Activated CD8-positive, alpha-beta memory T cell treated with anti-CD3 and anti-CD28 coated beads for 1 hour (primary cell): ENCODE data around the gene PRKCD.

Experiments
- DNase-seq, 2 donors: peaks; one replicate each; pipeline ENCODE4 v3.0.0-alpha.2; 2020; ENCODE audit warnings: low read depth in 1 of 2; ENCODE audit errors: extremely low read depth in 1 of 2

PRKCD gene

DNA sequence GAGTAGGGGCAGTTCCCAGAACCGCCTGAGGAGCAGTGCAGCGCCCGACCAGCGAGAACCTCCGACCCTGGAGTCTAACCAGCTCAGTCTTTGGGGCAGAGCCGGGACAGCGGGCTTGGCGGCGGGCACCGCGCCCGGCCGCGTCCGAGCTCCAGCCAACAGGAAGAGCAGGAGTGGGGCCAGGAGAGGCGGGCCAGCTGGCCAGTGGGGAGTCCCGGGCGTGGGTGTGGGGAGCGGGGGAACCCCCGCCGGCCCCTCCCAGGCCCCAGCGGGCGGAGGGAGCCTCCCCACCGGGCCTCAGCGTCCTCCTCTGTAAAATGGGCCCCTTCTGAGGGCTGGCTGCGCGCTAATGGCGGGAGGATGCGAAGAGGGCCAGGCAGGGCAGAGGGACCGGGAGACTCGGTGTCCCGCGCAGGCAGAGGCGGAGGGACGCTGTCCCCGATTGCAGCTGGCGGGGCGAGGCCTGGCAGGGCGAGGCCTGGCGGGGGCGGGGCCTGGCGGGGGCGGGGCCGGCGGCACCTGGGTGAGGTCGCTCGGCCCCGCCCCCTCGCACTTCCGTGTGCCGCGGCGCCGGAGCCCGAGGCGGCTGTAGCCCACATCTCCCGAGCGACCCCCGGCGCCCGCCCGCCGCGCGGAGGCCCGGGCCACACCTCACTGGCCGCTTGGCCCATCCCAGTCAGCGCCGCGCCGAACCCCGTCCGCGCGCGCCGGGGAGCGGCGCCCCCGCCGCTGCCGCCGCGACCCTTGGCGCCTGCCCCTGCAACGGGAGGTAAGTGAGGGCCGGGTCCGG lies at the start of gene PRKCD:
TSS of gene PRKCD (plus strand) at position 550 of the 790 bp plus-strand sequence. CDS start 17,214 bp downstream, outside the sequence.
- peak; percentile 39 to 76 for DNase-seq

DNA sequence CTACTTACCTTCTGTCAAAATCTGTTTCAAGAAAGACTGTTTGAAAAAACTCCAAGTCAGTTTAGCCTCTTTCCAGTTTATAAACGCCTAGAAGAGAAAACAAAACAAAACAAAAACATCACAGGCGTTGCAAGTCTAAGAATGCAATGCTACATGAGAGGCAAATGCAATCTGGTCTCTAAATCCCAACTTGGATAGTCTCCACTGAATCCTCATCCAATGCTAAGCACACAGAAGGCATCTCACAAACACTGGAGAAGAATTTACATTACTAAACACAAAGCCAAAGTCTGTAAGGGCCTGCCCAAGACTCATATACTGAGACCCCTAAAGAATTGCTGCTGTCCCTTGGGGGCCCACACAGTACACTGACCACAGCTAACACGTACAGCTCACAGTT lies 49.2 kb upstream of the PRKCD start:
- DNase-seq: no peak

DNA sequence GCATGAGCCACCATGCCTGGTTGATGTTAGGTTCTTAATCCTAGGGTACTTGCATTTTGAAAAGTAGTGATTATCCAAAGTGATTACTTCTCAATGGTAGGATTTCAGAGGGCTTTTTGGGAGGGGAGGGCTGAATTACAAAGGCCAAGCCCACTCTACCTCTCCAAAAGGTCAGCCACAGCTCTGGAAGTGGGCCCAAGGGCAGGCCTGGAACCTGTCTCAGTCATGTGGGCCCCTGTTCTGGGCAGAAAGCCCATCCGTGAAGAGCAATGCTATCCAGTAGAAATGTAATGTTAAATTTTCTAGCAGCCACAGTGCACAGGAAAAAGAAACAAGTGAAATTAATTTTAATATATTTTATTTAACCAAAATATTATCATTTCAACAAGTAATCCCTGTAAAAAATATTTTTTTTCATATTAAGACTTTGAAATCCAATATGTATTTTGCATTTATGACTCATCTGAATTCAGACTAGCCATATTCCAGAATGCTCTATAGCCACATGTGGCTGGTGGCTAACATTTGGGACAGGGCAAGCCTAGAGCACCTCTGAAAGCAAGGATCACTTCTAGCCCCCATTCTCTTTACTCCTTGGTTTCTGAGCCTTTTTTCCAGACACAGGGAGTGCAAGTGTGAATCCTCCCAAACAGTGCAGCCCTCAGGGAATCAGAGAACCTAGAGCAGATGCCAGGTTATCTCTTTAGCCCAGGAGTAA lies 47.6 kb upstream of the PRKCD start:
- DNase-seq: no peak

DNA sequence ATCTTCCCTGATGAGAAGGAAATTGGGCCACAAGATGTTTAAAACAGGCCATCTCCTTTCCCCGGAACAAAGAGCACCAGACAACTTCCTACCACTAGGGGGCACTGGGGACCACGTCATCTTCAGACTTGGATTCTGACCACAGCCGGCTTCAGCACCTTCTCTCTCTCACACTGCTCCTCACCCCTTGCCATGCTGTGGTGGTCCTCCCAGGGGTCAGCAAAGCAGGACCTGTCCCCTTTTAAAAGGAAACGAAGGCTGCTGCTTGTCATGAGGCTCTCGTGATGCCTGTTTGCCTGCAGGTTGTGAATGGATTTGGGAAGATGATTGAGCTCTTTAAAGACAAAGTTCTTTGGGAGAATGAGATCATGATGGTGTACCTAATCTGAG lies 47.0 kb upstream of the PRKCD start:
- DNase-seq: peak; percentile 48 to 68

DNA sequence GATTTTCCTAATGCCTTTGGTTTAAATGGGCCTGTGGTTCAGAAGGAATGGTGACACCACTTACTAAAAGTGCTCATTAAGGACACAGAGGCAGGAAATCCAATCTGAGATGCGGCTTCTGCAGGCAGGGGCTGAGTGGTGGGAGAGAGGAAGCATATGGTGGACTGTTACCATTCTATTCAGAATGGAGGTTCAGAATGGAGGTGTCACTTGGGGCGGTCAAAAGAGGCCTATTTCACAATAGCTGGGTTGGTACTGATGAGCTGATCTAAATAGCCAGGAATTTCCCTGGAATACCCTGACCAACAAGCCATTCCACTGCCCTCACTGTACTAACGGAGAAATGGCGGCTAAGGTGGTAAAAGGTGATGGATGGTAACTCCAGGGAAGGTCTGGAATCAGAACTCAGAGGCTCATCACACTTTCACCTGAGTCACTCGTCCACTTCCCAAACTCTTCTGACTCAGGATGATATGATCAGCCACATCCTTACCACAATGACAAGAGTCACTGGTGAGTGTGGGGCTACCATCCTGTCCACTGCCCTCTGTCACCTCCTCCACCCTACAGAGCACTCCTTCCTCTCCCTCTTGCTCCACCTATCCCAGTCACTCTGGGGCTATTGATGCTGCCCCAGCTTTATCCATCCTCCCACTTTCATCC lies 46.5 kb upstream of the PRKCD start:
- no peak for DNase-seq

DNA sequence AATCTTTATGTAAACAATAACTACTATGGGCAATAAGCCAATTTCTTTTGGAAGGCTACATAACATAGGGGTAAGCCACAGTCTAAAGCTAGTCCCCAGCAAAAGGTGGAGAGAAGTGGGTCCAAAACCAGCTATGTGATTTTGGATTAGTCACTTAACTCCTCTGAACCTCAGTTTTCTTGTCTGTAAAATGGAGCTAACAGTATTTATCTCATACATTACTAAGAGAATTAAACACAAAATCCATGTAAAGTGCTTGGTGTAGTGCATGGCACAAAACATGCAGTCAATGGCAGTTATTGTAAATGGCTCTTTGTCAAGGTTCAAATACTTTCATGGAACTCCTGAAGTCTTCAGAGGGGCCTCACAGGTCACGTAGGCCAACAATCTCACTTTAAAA lies 44.1 kb upstream of the PRKCD start:
- no peak for DNase-seq

DNA sequence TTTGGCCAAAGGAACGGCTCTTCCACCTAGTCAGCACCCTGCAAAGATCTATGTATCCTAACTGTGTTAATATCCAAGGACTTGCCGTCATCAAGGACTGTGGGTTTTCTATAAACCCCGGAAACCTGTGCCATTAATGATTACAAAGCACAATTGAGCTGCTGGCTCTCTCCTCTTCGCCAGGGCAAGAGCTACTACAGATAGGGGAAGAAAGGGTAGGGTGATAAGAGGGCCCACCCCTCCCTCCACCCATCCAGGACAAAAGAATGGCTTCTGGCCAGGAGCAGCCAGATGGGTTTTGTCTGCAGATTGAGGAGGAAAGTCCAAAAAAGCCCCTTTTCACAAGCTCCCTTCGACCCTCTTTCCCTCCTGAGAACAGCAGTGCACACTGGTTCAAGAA lies 40.7 kb upstream of the PRKCD start:
- DNase-seq: no peak

DNA sequence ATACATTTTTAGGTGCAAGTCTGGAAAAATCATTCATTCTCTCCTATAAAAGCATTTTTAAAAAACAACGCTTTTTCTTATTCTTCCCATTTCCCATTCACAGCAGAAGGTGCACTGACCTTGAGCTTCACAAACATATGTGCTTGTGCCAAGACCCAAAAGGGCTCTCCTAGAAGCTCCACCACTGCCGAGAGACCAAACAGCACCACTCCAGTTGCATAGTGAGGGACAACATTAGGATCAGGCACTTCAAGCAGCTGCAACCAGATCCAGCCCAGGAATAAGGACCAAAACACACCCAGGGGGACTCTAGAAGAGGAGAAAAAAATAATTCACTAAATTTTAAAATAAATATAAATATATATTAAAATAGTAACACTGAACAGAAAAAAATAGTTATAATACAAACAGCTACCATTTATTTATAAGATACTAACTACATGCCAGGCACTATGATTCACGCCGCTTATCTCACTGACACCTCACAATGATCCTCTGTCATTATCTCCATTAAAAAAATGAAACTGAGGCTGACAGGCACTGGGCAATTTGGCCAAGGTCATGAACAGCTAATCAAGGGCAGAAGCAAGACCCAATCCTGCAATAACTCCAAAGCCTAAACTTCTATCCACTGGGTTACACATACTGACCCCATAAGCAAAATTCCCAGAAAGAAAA lies 38.6 kb upstream of the PRKCD start:
- DNase-seq: no peak

DNA sequence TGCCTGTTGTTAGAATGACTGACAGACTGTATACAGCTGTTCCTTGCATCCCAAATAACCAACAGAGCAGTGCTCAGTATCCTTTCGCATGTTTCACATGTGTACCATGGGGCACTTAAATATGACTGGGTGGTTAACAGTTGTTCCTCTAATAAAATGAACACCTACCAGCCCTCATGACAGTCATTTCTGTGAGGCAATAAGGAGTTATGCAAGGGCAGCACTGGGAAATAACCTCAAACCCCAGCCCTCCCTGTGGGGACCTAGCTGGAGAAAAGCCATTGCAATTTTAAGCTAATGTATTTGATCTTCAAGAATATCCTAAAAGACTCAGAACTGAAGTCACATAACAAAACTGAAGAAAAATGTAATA lies 38.1 kb upstream of the PRKCD start:
- DNase-seq: no peak

DNA sequence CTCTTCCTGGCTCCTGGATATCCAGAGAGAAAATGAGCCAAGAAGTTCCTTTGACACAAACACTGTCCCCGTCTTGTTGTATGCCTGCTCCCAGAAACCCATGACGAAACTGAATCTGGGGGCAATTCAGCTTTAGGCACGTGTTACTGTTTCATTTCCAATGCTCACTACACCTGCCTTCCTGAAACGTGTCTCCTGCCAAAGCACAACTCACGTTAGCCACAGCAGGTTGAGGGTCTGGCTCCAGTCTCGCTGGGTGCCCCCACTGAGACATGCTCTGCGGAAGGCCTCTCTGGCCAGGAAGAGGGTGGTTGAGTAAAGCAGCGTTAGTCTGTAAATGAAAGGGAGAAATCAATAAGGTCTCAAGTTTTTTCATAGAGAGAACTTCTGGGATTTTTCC lies 37.5 kb upstream of the PRKCD start:
- no peak for DNase-seq

DNA sequence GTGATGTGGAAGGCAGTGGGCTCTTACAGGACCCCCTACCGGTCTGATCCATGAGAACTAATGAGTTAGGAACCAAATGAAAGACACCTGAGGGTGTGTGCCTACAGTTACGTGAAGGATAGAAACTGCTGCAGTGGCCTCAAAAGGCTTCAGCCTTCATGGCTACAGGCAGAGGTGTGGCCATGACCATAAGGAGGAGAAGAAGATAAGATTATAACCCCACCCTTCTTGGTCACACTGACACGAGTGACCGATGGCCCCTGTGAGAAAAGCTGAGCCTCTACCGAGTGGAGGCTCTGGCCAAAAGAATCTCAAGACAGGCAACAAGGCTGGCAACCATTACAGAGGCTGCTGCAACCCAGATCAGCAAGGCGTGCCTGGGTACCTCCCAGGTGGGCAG lies 37.1 kb upstream of the PRKCD start:
- no peak for DNase-seq

DNA sequence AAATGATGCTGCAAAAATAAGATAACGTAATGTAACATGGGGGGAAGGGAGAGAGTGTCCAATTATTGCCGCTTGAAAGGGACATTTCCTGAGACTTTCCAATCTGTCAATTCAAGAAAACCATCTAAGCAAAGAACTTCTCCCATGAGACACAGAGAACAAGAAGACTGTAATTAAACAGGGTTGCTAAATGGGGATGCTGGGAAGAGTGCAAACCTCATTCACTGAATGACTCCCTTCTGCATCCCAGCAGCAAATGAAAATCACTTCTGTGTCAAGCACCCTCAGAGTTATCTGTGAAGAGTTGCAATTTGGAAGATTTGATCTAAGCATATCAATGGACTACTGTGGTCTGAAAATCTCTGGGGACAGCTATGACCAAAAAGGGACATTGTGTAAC lies 34.4 kb upstream of the PRKCD start:
- no peak for DNase-seq

DNA sequence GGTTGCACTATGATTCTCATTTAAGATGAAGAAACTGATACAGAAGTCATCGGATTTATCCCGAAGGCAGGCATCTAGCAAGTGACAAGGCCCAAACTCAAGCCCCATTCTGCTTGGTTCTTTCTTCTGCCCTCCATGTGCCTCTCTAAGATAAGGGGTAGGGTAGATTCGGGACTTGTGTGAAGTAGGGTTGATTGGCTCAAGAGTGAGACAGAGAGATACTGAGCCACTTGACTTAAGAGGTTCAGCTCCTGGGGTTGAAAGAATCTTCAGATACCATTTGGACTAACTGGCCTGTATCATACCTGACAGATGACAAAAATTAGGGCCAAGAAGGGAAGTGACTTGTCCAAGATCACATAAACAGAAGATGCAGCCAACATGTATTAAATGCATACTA lies 31.7 kb upstream of the PRKCD start:
- DNase-seq: no peak

DNA sequence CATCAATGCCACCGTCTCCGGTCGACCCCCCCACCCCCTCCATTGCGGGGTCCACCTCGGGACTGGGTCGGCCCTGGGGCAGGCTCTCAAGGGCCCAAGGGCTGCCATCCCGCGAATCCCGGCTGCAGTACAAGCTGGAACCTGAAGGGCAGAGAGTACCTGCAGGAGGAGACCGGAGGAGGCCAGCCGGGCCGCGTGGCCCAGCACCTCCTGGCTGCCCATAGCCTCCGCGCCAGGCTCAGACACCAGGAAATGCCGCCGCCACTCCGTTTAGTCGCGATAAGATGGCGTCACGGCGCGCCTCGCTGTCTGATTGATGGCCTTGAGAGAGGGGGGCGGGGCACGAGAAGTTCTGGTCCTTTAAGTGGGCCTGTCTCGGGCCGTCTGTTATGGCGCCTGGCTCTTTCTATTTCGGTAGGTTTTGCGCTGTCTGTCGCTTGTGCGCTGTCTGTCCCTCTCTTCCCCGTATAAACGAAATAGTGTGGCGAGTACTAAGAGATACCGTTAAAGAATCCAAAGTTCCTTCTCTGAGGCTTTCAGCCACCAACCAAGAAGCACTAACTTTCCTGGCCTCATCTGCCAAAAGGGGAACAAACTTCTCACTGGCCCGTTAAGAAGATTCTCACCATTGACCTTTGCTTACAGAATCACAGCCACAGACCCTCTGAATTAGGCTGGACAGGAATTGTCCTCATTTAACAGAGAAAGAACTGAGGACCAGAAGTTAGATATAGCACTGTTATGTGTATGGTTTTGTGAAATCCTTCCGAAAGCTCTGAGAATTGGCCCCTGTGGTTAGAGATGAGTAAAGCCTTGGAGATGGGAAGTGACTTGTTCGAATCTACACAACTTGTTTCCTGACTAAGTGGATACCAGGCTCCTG lies 30.6 kb upstream of the PRKCD start, which contains the start of gene RFT1:
TSS of gene RFT1 (minus strand) at position 257 of the 883 bp plus-strand sequence. CDS start at position 222, 35 bp downstream.
- peak; percentile 96 to 97 for DNase-seq

DNA sequence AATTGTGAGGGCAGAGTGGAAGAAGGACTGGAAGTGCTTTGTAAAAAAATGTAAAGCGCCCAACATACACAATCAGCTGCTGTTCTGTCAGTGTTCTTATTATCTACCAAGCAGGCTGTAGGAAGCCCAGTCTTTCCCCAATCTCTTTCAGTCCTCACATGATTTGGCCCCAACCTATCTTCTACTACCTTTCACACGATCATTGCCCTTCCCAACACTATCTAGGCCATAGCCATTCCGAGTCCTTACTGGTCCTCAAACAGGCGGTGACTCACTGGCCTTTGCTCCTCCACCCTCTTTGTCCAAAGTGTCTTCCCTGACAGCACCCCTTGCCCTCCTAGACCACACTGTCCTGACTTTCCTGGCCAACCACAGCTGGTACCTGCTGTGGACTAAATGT lies 29.9 kb upstream of the PRKCD start:
- DNase-seq: no peak

DNA sequence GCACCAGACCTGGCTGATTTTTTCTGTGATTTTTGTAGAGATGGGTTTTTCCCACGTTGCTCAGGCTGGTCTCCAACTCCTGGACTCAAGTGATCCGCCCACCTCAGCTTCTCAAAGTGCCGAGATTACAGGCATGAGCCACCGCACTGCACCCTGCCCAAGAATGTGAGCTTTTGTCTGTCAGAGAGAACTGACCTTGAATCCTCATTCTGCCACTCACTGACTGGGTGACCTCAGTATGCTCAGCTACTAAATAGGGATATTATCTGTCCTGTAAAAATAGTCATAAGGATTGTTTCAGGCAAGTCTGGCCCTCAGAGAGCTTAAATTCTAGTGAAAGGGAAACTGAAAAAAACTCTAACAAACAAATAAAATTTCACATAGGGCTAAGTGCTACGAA lies 28.7 kb upstream of the PRKCD start:
- no peak for DNase-seq

DNA sequence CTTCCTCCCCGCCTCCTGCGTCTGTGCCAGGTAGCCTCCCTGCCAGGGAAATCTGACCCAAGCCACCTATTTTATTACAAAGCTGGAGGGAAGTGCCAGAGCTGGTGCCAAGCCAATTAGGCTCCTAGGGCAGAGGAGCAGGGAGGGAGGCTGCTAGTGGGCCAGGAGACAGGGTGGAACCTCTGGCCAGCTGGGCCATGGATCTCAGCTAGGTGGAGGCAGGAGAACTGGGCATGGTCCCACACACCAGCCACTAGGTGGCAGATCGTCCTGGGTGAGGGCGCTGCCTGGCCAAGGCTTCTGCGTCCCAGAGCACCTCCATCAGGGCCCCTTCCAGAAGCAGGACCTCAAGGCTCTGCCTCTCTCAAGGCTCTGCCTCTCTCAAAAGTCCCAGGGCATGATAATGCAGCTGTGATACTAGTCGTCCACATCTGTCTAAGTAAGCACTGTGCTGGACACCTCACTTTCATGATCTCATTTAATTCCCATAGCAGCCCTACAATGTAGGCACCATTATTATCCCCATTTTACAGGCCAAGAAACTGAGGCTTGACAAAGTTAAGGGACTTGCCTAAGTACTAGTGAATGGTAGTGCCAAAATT lies 26.3 kb upstream of the PRKCD start:
- peak; percentile 20 to 39 for DNase-seq

DNA sequence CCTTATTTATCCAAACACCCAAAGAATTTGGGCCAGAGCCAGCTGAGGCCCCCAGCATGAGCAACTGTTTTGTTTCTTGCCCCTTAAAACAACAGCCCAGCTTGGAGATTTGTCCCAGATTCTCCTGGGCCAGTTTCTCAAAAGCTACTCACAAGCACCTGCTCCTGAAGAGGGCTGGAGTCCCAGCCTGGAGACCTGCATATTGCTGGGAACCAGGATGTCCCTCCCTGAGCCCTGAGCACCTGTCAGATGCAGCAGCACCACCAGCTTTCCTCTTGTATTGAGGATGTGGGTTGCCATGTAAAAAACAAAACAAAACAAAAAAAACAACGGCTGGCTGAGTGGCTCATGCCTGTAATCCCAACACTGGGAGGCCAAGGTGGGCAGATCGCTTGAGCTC lies 23.8 kb upstream of the PRKCD start:
- DNase-seq: no peak

DNA sequence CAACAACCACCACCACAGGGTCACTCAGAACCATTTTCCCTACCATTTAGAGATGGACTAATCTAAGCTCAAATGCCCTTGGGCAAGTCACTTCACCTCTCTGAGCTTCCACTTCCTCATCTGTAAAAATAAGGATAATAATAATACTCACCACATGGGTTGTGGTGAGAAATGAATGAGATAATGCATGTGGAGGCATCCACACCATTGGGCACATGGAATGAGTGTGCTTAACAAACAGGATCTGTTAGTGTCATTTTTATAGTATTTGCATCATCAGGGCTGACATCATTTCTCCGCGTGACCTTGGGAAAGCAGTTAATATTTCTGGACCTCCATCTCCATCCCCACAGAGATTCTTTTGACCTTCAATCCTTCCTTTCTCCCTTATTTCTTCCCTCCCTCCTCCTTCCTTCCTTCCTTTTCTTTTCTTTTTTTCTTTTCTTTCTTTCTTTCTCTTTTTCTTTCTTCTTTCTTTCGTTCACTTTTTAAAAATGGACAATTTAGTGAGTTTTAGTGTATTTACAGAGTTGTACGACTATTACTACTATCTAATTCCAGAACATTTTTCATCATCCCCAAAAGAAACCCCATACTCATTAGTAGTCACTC lies 23.1 kb upstream of the PRKCD start:
- DNase-seq: no peak
